HepG2 (cell line): ENCODE results near the gene AQP7. TPM values are rescaled to one million over a fixed set of nuclear protein-coding genes. Genes with fewer than 3 reads are reported as not detected.
"Not testable (repeated sequence)": the region's sequence is repeated elsewhere in the genome, so short reads cannot be mapped to it uniquely, and the experiment has no call there.

Experiments
- BHLHE40 ChIP-seq: IDR thresholded peaks from 2 replicates; pipeline ENCODE4 v1.6.1; 2011; ENCODE audit warnings: low read length, improper control_type of control experiment
- GABPB1 ChIP-seq: IDR thresholded peaks from 2 replicates; pipeline ENCODE4 v1.6.1; 2016; ENCODE audit warnings: mild to moderate bottlenecking, missing genetic modification reagents, moderate library complexity, missing compliant biosample characterization
- HMG20A ChIP-seq: IDR thresholded peaks from 2 replicates; pipeline ENCODE4 v1.6.1; 2016; ENCODE audit warnings: borderline replicate concordance
- IRF2 ChIP-seq: IDR thresholded peaks from 2 replicates; pipeline ENCODE4 v1.6.1; 2018; ENCODE audit warnings: missing genetic modification reagents, missing compliant biosample characterization
- MTERF4 ChIP-seq: sonication (generic); formaldehyde crosslinking; IDR thresholded peaks from 2 replicates; pipeline ENCODE4 v1.8.0; 2023; ENCODE audit warnings: mild to moderate bottlenecking, missing genetic modification reagents
- RORA ChIP-seq: sonication (generic); formaldehyde crosslinking; IDR thresholded peaks from 2 replicates; pipeline ENCODE4 v1.5.0; 2020; ENCODE audit warnings: mild to moderate bottlenecking, missing genetic modification reagents, moderate library complexity
- TEAD3 ChIP-seq: optimal IDR thresholded peaks from 2 replicates; pipeline ENCODE3; 2016; ENCODE audit warnings: borderline replicate concordance
- TFE3 ChIP-seq: IDR thresholded peaks from 2 replicates; pipeline ENCODE4 v1.6.1; 2016
- USF2 ChIP-seq, 2 experiments: sonication (generic) in 1 of 2; formaldehyde crosslinking in 1 of 2; IDR thresholded peaks; 2 replicates each; pipeline versions ENCODE4 v1.5.1 to v1.6.1; 2011 to 2020; ENCODE audit warnings: borderline replicate concordance in 1 of 2, low read depth in 1 of 2, low read length in 1 of 2, mild to moderate bottlenecking in 1 of 2, missing genetic modification reagents in 1 of 2, moderate library complexity in 1 of 2
- ZBED4 ChIP-seq: sonication (generic); formaldehyde crosslinking; IDR thresholded peaks from 2 replicates; pipeline ENCODE4 v1.4.0; 2020; ENCODE audit warnings: missing genetic modification reagents, borderline replicate concordance
- ZFP91 ChIP-seq: sonication (generic); formaldehyde crosslinking; IDR thresholded peaks from 2 replicates; pipeline ENCODE4 v1.9.0; 2022; ENCODE audit warnings: missing genetic modification reagents, mild to moderate bottlenecking, borderline replicate concordance
- ZGPAT ChIP-seq: IDR thresholded peaks from 2 replicates; pipeline ENCODE4 v1.6.1; 2016; ENCODE audit warnings: mild to moderate bottlenecking
- ZNF205 ChIP-seq: IDR thresholded peaks from 2 replicates; pipeline ENCODE4 v1.6.1; 2018; ENCODE audit warnings: missing biosample characterization, missing genetic modification reagents
- ZNF331 ChIP-seq: sonication (generic); formaldehyde crosslinking; IDR thresholded peaks from 2 replicates; pipeline ENCODE4 v1.4.0; 2020; ENCODE audit warnings: missing genetic modification reagents
- ZNF740 ChIP-seq: sonication (generic); formaldehyde crosslinking; IDR thresholded peaks from 2 replicates; pipeline ENCODE4 v1.4.0; 2020; ENCODE audit warnings: missing genetic modification reagents
- polyA plus RNA-seq, 8 experiments: library from polyadenylated mRNA; depleted of rRNA in 3 of 8; stranded (reverse) in 7 of 8; unstranded in 1 of 8; fragments of >200 nt; fragmentation: Illumina TruSeq in 4 of 8; extraction: Trizol in 4 of 8; gene quantifications; 2 replicates each; pipeline versions ENCODE4 v1.2.1 to v1.2.3, GENCODE V29; 2011 to 2016; ENCODE audit warnings: low read depth in 4 of 8, missing spikeins in 1 of 8, mixed read lengths in 1 of 8; ENCODE audit not compliant: insufficient read depth in 1 of 8
- total RNA-seq, 5 experiments: library from RNA; depleted of rRNA; stranded (reverse); fragments of >200 nt; fragmentation: Illumina TruSeq; extraction: Trizol; gene quantifications; 2 replicates each; pipeline ENCODE4 v1.2.3, GENCODE V29; 2016; ENCODE audit warnings: low read depth in 1 of 5

AQP7 gene
- total and polyA plus RNA-seq, 2 of the 13 experiments (the other 11 are each of a cell fraction or from before 2014, with no cell fraction given), result 1.9 to 2.1 TPM

GRCh38 chr9:33391111-33391771 is 11.1 kb downstream of the AQP7 start (continued):
- 0 out of 2 replicates have a peak, but pooled peaks have one; percentile 28 for TF ChIP-seq ZBED4
- TF ChIP-seq GABPB1, result peak; percentile 39; the same call in 1 of the 2 replicates
- peak; percentile 90 for TF ChIP-seq BHLHE40
- not testable (repeated sequence) for TF ChIP-seq USF2 (IDR thresholded peaks at IDR 0.05; ENCODE audit: low read depth, low read length)
- peak; percentile 34; the same call in 1 of the 2 replicates for TF ChIP-seq USF2 (CRISPR knock-in tag; IDR thresholded peaks at IDR 0.05; ENCODE audit: borderline replicate concordance)
- TF ChIP-seq ZNF331 (CRISPR knock-in tag), result 0 out of 2 replicates have a peak, but pooled peaks have one; percentile 34
- 0 out of 2 replicates have a peak, but pooled peaks have one; percentile 32 for TF ChIP-seq MTERF4 (CRISPR knock-in tag)
- 0 out of 2 replicates have a peak, but pooled peaks have one; percentile 35 for TF ChIP-seq ZNF740
- peak; percentile 36; the same call in 1 of the 2 replicates for TF ChIP-seq HMG20A (CRISPR knock-in tag)
- TF ChIP-seq IRF2 (CRISPR knock-in tag), result peak; percentile 65
- peak; percentile 53; the same call in 1 of the 2 replicates for TF ChIP-seq ZFP91 (CRISPR knock-in tag)
- peak; percentile 40; the same call in 1 of the 2 replicates for TF ChIP-seq ZNF205 (CRISPR knock-in tag)
- TF ChIP-seq RORA, result peak; percentile 98
- peak; percentile 86 for TF ChIP-seq TEAD3 (CRISPR knock-in tag)
- TF ChIP-seq ZGPAT (CRISPR knock-in tag), result peak; percentile 59; the same call in 1 of the 2 replicates
- TF ChIP-seq TFE3, result peak; percentile 96
